HG03159 (cell line): ENCODE data around the gene RPL41.
"Not testable (repeated sequence)": the region's sequence is repeated elsewhere in the genome, so short reads cannot be mapped to it uniquely, and the experiment has no call there.

ENCODE experiments used
- ATAC-seq: cut with Tn5 transposase; IDR thresholded peaks from one replicate; pipeline ENCODE4 v1.9.1; 2021; ENCODE audit warnings: mild to moderate bottlenecking, moderate library complexity; ENCODE audit not compliant: unreplicated experiment

The RPL41 gene

GRCh38 chr12:56116267-56117081 is at the start of gene RPL41:
Gene RPL41, plus strand, starts transcription at chr12:56116633.
- ATAC-seq = peak; percentile 43

- ATAC-seq = no peak
Measured at GRCh38 chr12:56071648-56072047, 44.8 kb upstream of the RPL41 start.

- no peak for ATAC-seq
Measured at GRCh38 chr12:56074396-56074795, 42.0 kb upstream of the RPL41 start.

- ATAC-seq = not testable (repeated sequence)
Measured at GRCh38 chr12:56077966-56078365, 38.5 kb upstream of the RPL41 start.

GRCh38 chr12:56078427-56078826 is 38.0 kb upstream of the RPL41 start:
- no peak for ATAC-seq

GRCh38 chr12:56078931-56079722 is 37.3 kb upstream of the RPL41 start:
- peak; percentile 62 for ATAC-seq

- ATAC-seq = no peak
Measured at GRCh38 chr12:56079723-56080555, 36.5 kb upstream of the RPL41 start, which contains the start of gene ERBB3. Gene ERBB3, plus strand, starts transcription at chr12:56080165. Its CDS starts 136 bp downstream, at chr12:56080301.

- ATAC-seq = no peak
Measured at GRCh38 chr12:56080556-56081138, 35.8 kb upstream of the RPL41 start.

GRCh38 chr12:56081393-56082347 is 34.8 kb upstream of the RPL41 start:
- ATAC-seq = no peak

- no peak for ATAC-seq
Measured at GRCh38 chr12:56082382-56082781, 34.1 kb upstream of the RPL41 start.

- no peak for ATAC-seq
Measured at GRCh38 chr12:56082967-56083366, 33.5 kb upstream of the RPL41 start.

GRCh38 chr12:56084958-56085543 is 31.4 kb upstream of the RPL41 start:
- no peak for ATAC-seq

GRCh38 chr12:56086096-56086495 is 30.3 kb upstream of the RPL41 start:
- no peak for ATAC-seq

GRCh38 chr12:56086608-56087007 is 29.8 kb upstream of the RPL41 start:
- ATAC-seq = no peak

GRCh38 chr12:56087220-56087619 is 29.2 kb upstream of the RPL41 start:
- ATAC-seq = no peak

- ATAC-seq = no peak
Measured at GRCh38 chr12:56097738-56098137, 18.7 kb upstream of the RPL41 start.

GRCh38 chr12:56098592-56098991 is 17.8 kb upstream of the RPL41 start:
- ATAC-seq = no peak

- no peak for ATAC-seq
Measured at GRCh38 chr12:56099787-56100186, 16.6 kb upstream of the RPL41 start.

- no peak for ATAC-seq
Measured at GRCh38 chr12:56101045-56101444, 15.4 kb upstream of the RPL41 start.
